NOMO-1 treated with dmso at 0.1 percent for 144 hours (cell line): Measurements from ENCODE around the gene EEF1AKMT4.
"Not testable (repeated sequence)": the region's sequence is repeated elsewhere in the genome, so short reads cannot be mapped to it uniquely, and the experiment has no call there.

Experiments
- DNase-seq: peaks from one replicate; lab custom pipeline; 2025; ENCODE audit not compliant: unreplicated experiment; lab: John Stamatoyannopoulos, UW

Gene EEF1AKMT4

GRCh38 chr3:184259878-184260723 lies 10.6 kb downstream of the EEF1AKMT4 start:
- no peak for DNase-seq

- DNase-seq: no peak
Observed at GRCh38 chr3:184260724-184261269, 11.3 kb downstream of the EEF1AKMT4 start.

- DNase-seq: no peak
Observed at GRCh38 chr3:184261270-184261853, 11.9 kb downstream of the EEF1AKMT4 start, which contains the start of gene CAMK2N2. Gene CAMK2N2 (minus strand): TSS chr3:184261553. CDS start chr3:184261285, 268 bp downstream.

GRCh38 chr3:184261854-184262763 lies 12.6 kb downstream of the EEF1AKMT4 start:
- DNase-seq: no peak

GRCh38 chr3:184262764-184263179 lies 13.3 kb downstream of the EEF1AKMT4 start:
- DNase-seq: no peak

- not testable (repeated sequence) for DNase-seq
Observed at GRCh38 chr3:184267249-184267648, 17.8 kb downstream of the EEF1AKMT4 start.

GRCh38 chr3:184272269-184272668 lies 22.8 kb downstream of the EEF1AKMT4 start:
- no peak for DNase-seq

GRCh38 chr3:184275381-184275701 lies 25.9 kb downstream of the EEF1AKMT4 start:
- no peak for DNase-seq

- DNase-seq: no peak
Observed at GRCh38 chr3:184275961-184276910, 26.8 kb downstream of the EEF1AKMT4 start, which contains the start of gene ECE2. Gene ECE2 (plus strand): TSS chr3:184276022. CDS start chr3:184276154, 132 bp downstream.

- DNase-seq: no peak
Observed at GRCh38 chr3:184277366-184277765, 27.9 kb downstream of the EEF1AKMT4 start.

GRCh38 chr3:184282941-184283340 lies 33.5 kb downstream of the EEF1AKMT4 start:
- no peak for DNase-seq

- DNase-seq: no peak
Observed at GRCh38 chr3:184283681-184284080, 34.2 kb downstream of the EEF1AKMT4 start.

GRCh38 chr3:184284696-184285095 lies 35.2 kb downstream of the EEF1AKMT4 start:
- no peak for DNase-seq

GRCh38 chr3:184289426-184289938 lies 40.0 kb downstream of the EEF1AKMT4 start:
- peak; percentile 43 for DNase-seq

- DNase-seq: no peak
Observed at GRCh38 chr3:184290331-184290730, 40.9 kb downstream of the EEF1AKMT4 start.

GRCh38 chr3:184291044-184291737 lies 41.7 kb downstream of the EEF1AKMT4 start:
- no peak for DNase-seq

GRCh38 chr3:184291738-184292445 lies 42.4 kb downstream of the EEF1AKMT4 start:
- no peak for DNase-seq

- no peak for DNase-seq
Observed at GRCh38 chr3:184295771-184296170, 46.3 kb downstream of the EEF1AKMT4 start.
